Measurements from ENCODE around the gene MAGI3.

Gene MAGI3

GRCh38 chr1:113389953-113390834 lies at the start of gene MAGI3:
Gene MAGI3, plus strand, starts transcription at chr1:113390515. Its CDS starts 519 bp downstream, at chr1:113391034.
- peak; percentile 99 for DNase-seq (ENCODE audit: low read depth)

GRCh38 chr1:113353580-113353979 lies 36.7 kb upstream of the MAGI3 start:
- DNase-seq (ENCODE audit: low read depth): no peak

GRCh38 chr1:113363935-113364334 lies 26.4 kb upstream of the MAGI3 start:
- no peak for DNase-seq (ENCODE audit: low read depth)

DNA sequence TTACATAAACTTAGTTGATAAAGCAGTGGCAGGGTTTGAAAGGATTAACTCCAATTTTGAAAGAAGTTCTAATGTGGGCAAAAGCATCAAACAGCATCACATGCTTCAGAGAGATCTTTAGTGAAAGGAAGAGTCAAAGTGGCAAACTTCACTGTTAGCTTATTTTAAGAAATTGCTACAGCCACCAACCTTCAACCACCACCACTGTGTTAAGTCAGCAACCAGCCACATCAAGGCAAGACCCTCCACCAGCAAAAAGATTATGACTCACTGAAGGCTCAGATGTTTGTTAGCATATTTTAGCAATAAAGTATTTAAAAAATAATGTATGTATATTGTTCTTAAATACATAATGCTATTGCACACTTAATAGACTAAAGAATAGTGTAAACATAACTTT lies 21.3 kb upstream of the MAGI3 start:
- no peak for DNase-seq (ENCODE audit: low read depth)

- no peak for DNase-seq (ENCODE audit: low read depth)
These were observed 20.6 kb upstream of the MAGI3 start for GRCh38 chr1:113369699-113370098.

DNA sequence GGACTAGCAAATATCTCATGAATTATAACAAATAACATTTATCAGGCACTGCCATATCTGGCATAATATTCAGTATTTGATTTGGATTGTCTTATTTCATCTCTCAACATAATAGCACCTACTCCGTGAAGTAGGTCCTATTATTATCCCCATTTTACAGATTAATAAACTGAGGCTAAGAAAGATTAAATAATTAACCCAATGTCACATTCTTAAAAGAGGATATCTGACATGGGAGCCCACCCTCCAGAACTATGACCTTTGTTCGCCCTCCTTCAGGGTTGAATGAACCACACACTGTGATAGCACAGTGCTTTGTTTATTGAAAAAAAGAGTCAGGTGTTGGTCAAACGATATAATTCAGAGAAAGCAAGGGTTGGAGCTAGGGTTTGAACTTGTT lies 19.4 kb upstream of the MAGI3 start:
- no peak for DNase-seq (ENCODE audit: low read depth)

DNA sequence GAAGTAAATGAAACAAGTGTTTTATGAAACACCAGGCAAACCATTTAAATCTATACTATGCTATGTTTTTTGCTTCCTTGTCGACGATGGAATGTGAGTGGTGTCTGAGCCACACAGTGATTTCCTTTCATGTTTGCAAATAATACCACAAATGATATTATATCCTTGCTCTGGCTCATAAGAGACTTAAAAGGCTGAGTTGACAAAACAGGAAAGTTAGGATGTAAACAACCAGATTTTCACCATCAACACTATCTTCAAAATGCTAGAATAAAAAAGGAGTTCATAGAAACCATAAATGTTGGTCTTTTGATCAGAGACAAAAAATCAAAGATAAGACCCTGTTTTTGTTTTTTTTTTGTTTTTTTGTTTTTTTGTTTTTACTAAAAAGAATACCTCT lies 17.8 kb upstream of the MAGI3 start:
- no peak for DNase-seq (ENCODE audit: low read depth)

- DNase-seq (ENCODE audit: low read depth): no peak
These were observed 16.7 kb upstream of the MAGI3 start for GRCh38 chr1:113373644-113374043.

DNA sequence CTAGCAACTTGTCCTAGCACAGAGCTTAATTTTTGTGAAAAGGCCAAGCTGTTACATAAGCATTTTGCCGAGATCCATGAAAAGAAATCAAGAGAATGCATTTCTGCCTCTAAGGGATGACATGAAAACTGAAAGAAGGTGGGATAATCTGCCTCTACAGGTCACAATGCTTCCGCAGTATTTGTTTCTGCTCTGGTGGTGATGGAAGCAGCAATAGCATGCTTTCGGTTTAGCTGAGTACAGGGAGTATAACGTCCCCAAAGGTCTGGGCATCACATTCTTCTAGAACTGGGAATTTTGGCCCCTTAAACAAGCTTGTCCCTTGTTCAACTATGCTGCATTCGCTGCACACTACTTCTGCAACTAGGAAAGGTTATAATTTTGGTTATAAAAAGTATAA lies 14.4 kb upstream of the MAGI3 start:
- no peak for DNase-seq (ENCODE audit: low read depth)

DNA sequence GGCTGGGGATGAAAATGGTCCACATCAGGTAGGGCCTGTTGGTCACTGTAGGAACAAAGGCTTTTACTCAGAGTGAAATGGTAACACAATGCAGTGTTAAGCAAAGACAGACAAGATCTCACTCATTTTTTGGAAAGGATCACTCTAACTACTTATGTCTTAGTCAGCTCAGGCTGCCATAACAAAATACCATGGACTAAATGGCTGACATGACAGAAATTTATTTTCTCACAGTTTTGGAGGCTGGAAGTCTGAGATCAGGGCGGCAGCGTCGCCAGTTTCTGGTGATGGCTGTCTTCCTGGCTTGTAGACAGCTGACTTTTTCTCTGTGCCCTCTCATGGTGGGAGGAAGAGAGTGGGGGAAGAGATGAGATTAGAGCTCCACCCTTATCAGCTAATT lies 10.2 kb upstream of the MAGI3 start:
- no peak for DNase-seq (ENCODE audit: low read depth)

- no peak for DNase-seq (ENCODE audit: low read depth)
These were observed 2.2 kb upstream of the MAGI3 start for GRCh38 chr1:113388017-113388620.

DNA sequence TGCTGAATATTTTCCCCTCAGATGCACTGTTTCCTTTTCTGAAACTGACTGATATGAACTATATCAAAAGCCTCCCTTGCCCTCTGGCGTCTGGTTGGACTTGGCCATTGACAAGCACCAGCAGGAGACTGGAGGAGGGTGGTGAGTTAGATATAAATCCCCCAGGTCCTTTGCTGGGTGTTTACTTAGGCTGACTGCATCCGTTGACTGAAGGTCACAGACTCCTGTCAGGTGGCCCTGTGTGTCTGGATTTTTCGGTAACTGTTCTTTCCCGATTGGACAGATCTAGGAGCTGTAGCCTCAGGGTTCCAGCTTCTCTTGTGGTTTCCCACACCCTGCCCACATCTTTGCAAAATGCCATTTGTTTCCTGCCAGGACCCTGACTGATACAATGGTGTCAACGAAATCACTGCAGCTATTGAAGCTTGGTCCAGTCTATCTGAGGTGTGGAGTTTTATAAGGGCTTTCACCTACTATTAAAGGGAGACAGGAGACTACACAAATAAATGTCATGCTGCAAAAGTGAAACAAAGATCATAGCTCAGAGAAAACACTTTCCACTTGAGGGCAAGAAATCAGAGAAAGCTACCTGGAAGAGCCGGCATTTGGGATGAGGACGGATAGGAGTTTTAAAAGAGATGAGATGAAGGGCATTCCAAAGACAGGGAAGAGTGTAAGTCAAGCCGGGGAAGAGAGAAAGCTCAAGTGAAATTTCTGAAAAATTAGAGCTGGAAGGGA lies 1.5 kb upstream of the MAGI3 start:
- DNase-seq (ENCODE audit: low read depth): no peak

DNA sequence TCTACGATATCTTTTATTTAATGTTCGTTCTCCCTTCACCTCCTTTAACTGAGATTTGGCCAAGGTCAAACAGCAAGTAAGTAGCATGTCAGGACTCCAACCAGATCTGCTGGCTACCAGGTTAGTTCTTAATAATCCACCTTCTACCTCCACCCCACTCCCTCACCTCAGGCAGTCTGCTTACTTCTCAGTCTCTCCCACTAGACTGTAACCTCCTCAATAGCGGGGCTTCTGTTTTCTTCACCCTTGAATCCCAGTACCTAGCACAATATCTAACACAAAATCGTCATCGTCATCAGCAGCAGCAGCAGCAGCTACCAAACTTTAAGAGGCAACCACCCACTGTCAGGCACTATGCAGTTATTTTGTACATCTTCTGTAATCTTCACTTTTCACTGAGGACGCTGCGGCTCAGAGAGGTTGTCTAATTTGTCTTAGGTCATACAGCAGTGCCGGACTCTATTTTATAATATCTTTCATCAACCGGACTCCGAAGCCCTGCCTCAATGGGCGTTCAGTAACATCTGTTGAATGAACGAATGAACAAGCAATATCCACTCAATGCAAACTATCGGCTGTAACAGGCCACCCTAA lies 859 bp upstream of the MAGI3 start:
- no peak for DNase-seq (ENCODE audit: low read depth)

DNA sequence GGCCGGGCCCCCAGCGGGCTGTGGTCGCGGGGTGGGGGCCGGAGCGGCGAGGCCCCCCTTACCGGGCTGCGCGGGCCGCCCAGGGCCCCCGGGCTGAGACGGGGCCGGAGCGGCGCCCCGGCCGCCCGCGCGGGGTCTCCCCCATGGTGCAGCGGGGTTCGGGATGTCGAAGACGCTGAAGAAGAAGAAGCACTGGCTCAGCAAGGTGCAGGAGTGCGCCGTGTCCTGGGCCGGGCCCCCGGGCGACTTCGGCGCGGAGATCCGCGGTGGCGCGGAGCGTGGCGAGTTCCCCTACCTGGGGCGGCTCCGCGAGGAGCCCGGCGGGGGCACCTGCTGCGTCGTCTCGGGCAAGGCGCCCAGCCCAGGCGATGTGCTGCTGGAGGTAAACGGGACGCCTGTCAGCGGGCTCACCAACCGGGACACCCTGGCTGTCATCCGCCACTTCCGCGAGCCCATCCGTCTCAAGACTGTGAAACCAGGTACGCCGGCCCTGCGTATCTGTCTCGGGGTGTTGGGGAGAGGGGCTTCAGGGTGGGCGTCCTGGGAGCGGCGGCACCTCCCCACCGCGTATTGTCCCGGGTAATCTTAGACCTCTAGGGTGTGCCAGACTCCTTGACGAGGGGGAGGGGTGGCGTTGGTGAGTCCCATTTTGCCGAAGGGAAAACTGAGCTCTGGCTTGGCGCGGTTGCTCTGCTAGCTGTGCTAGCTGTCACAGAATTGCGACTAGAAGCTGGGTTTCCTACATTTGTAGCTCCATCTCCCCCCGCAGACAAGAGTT lies 745 bp downstream of the MAGI3 start:
- no peak for DNase-seq (ENCODE audit: low read depth)

DNA sequence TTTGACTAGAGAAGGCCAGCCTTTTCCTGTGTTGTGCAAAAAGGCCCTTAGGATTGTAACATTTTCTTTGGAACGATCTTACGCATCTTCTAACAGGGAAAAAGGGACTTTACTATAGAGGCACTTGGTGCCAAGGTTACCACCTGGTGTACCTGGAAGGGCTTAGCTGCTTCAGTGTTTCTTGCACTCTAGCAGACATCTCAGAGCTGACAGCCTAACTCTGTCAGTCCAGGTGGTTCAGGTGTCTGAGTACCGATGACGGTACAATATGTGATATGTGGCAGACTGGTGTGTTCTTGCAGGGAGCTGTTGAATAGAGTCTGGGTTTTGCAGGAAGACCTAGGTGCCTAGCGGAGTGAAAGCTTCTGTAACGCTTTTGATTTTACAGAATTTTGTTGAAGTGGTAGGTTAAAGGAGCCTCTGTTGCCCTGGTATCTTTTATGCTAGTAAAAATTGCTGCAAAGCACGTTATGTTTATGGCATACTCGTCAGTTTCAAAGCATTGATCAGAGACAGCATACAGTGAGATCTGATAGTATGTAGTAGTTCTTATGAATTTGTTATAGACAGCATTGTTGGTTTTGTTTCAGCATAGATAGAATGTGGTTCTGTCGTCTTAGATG lies 1.4 kb downstream of the MAGI3 start:
- DNase-seq (ENCODE audit: low read depth): no peak

DNA sequence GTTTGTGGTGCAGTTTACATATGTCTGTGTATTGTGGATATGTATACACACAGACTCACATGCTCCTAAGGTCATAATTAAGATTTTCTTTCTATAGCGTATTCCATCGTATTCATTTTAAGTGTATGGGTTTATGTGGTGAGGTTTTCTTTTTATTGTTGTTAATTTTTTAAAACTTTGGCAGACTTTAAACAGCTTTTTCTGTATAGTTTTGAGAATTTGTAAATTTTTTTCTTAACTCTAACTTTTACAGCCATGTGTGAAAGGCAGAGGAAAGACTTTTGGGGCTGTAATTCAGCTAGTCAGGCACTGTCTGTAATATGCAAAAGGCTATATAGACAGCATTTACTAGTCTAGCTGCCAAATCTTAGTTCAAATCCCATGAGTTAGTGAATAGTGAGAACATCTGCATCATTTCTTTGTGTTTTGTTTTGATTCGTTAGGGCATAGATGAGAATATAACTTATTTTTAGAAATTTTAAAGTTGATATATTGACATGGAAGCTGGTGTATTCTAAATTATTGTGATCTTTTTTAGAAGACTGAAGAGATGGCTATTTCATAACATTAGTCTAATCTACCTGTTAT lies 2.3 kb downstream of the MAGI3 start:
- no peak for DNase-seq (ENCODE audit: low read depth)

DNA sequence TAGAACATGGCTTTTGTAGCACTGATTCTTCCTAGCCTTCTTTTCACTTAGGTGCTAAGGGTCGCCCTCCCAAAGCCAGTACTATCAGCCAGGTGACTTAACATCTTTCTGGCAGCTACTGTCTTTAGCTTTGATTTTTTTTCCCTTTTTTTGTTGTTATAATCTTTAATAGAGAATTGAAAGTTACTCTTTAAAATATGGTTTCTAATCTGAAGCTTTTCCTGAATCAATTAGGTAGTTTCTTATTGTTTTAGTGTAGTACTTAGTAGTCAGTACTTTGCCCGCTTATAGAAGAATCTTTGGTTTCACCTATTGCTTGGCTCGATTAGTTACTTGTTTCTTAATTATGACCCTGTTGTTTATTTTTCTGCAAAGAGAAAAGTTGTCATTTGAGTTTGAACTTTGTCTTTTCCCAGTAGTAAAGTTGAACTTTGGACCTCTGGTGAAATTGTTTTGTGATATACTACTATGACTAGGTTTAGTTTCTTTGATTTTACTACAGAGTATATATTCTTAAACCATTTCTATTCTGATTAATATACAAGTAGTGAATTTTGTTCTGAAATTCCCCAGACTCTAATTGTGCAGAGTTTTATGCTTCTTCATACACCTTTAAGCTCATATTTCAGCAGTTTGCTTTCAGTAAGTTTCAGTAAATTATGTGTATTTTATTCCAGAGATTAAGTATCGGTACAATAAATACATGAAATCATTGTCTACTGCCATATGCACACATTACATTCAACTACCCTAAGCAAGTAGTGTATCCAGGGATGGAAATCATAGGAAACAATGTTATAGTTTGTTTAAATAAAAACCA lies 3.9 kb downstream of the MAGI3 start:
- no peak for DNase-seq (ENCODE audit: low read depth)

DNA sequence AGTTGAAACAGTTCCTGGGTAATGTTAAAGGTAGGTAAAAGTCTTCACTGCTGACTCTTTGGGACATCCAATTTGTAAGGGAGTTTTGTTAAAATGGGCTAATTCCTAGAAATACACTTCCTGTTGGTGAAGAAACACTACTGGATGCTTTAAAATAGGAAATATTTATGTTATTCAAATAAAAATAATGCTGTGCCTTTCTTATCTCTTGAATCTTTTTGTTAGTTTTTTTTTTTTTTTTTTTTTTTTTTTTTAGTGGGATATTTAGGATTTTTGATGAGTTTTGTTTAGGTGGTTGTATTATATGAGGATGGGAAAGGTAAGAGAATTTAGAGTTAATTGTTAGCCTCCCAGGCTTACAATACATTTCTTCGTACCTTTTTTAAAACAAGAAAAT lies 4.5 kb downstream of the MAGI3 start:
- no peak for DNase-seq (ENCODE audit: low read depth)

DNA sequence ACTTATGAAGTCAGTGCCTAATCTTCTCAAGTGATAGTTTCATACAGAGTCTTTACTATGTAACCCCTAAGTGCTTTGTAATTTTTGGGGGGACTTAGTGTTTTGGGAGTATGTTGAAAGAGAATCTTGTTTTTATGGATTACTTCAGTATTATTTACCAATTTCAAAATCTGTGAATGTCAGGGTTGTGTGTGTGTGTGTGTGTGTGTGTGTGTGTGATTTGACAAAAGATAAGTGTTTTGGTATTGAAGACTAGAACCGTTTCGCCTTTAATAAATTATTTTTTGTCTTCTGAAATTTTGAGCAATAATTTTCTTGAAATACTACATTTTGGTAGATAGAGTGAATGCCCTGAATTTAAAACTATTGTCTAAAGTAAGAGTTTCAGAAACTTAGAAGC lies 5.8 kb downstream of the MAGI3 start:
- no peak for DNase-seq (ENCODE audit: low read depth)

GRCh38 chr1:113396585-113396984 lies 6.3 kb downstream of the MAGI3 start:
- DNase-seq (ENCODE audit: low read depth): peak; percentile 57
